ENCODE results near the gene PCDHA8. TPM values are rescaled to one million over a fixed set of nuclear protein-coding genes. Genes with fewer than 3 reads are reported as not detected.

The PCDHA8 gene
- total and polyA plus RNA-seq, 11 donors = 0.08 to 0.32 (median 0.12) TPM; not detected in 7

GRCh38 chr5:140862441-140863295 lies 21.7 kb downstream of the PCDHA8 start:
- peaks cover 0 to 64% (median 4%) of the 10 kb centered on the region in 9 donors for H3K27me3 ChIP-seq
- no peak overlapping the region for H3K4me3 ChIP-seq
- H3K27ac ChIP-seq = no peak overlapping the region
- no peaks in the 10 kb centered on the region for H3K36me3 ChIP-seq
- peaks cover 0 to 36% (median 16%) of the 10 kb centered on the region in 12 donors for H3K9me3 ChIP-seq
- DNase-seq = peak in 1 of 5 donors; percentile 44
- ATAC-seq = no peak
- H3K4me1 ChIP-seq = no peaks in the 10 kb centered on the region
- WGBS, 4 donors = 33 to 51% (median 46%) methylated on average over 58 to 76 of the region's 76 CpGs
- no peak for TF ChIP-seq POLR2A (IDR thresholded peaks at IDR 0.05)
- TF ChIP-seq CTCF (IDR thresholded peaks at IDR 0.05) = no peak
- intact Hi-C loops (cut with DNase I) = loop anchor here in 1 of 10 donors (10.0 kb wide), 1 partner anchor 182 kb away; no protein-coding TSS in a partner anchor

- Histone ChIP-seq H3K4me3 (peak within 1 kb of the TSS in 2 of 12 donors; percentile 8 to 16), H3K9me3 (peaks cover 0 to 31% (median 16%) of the 10 kb centered on the region in 12 donors), H3K27ac (no peak within 1 kb of the TSS), H3K36me3 (no peaks in the 10 kb centered on the region), H3K27me3 (peaks cover 0 to 77% (median 11%) of the 10 kb centered on the region in 9 donors), H3K4me1 (no peaks in the 10 kb centered on the region)
- DNase-seq (no peak), ATAC-seq (no peak)
- TF ChIP-seq POLR2A (IDR thresholded peaks at IDR 0.05) (no peak), CTCF (IDR thresholded peaks at IDR 0.05) (peak in 2 of 12 donors; percentile 19 to 29)
- intact Hi-C loops (cut with DNase I) = loop anchor here in 2 of 10 donors (5.0 to 10.0 kb wide), 2 partner anchors 173 to 176 kb away; no protein-coding TSS in a partner anchor
- 12 to 22% (median 15%) methylated on average over 41 of the region's 41 CpGs for WGBS, 4 donors
Measured at GRCh38 chr5:140868721-140869554, 28.0 kb downstream of the PCDHA8 start, which contains the start of gene PCDHA11. Gene PCDHA11, plus strand, starts transcription at chr5:140868957. Its CDS starts 147 bp downstream, at chr5:140869104.

- Histone ChIP-seq H3K4me3 (no peak overlapping the region), H3K36me3 (no peaks in the 10 kb centered on the region), H3K27ac (no peak overlapping the region), H3K27me3 (peaks cover 0 to 81% (median 13%) of the 10 kb centered on the region in 9 donors), H3K4me1 (no peaks in the 10 kb centered on the region), H3K9me3 (peaks cover 0 to 30% (median 15%) of the 10 kb centered on the region in 12 donors)
- TF ChIP-seq CTCF (IDR thresholded peaks at IDR 0.05) (peak in 2 of 12 donors; percentile 7 to 18), POLR2A (IDR thresholded peaks at IDR 0.05) (no peak)
- DNase-seq (no peak), ATAC-seq (no peak)
- intact Hi-C loops (cut with DNase I) = loop anchor here in 2 of 10 donors (5.0 to 10.0 kb wide), 2 partner anchors 173 to 175 kb away; no protein-coding TSS in a partner anchor
- 50 to 57% (median 52%) methylated on average over 5 of the region's 5 CpGs for WGBS, 4 donors
Measured at GRCh38 chr5:140869555-140869886, 28.5 kb downstream of the PCDHA8 start.
